Fibroblast of skin of right biceps (primary cell): Measurements from ENCODE around the gene GRK2.

ENCODE experiments used
- DNase-seq: peaks from one replicate; pipeline ENCODE4 v3.0.0-alpha.2; 2013

Gene GRK2

GRCh38 chr11:67254798-67255197 lies 11.5 kb upstream of the GRK2 start:
- no peak for DNase-seq

- no peak for DNase-seq
Measured at GRCh38 chr11:67255353-67255752, 10.9 kb upstream of the GRK2 start.

GRCh38 chr11:67255864-67256263 lies 10.4 kb upstream of the GRK2 start:
- no peak for DNase-seq

GRCh38 chr11:67256477-67257135 lies 9.7 kb upstream of the GRK2 start:
- DNase-seq, result no peak

- no peak for DNase-seq
Measured at GRCh38 chr11:67260406-67260805, 5.9 kb upstream of the GRK2 start.

GRCh38 chr11:67260885-67261639 lies 5.2 kb upstream of the GRK2 start:
- DNase-seq, result peak; percentile 62

GRCh38 chr11:67261640-67261945 lies 4.7 kb upstream of the GRK2 start:
- DNase-seq, result no peak

GRCh38 chr11:67261946-67262681 lies 4.2 kb upstream of the GRK2 start:
- DNase-seq, result no peak

- peak; percentile 75 for DNase-seq
Measured at GRCh38 chr11:67262731-67263675, 3.3 kb upstream of the GRK2 start.

GRCh38 chr11:67264260-67264659 lies 2.0 kb upstream of the GRK2 start:
- DNase-seq, result no peak

- no peak for DNase-seq
Measured at GRCh38 chr11:67264877-67265632, 1.2 kb upstream of the GRK2 start.

GRCh38 chr11:67265633-67266448 lies 432 bp upstream of the GRK2 start:
- peak; percentile 61 for DNase-seq

GRCh38 chr11:67267188-67268080 lies 1.2 kb downstream of the GRK2 start:
- DNase-seq, result no peak

GRCh38 chr11:67268081-67268961 lies 2.0 kb downstream of the GRK2 start:
- DNase-seq, result no peak

GRCh38 chr11:67268962-67269268 lies 2.6 kb downstream of the GRK2 start:
- no peak for DNase-seq

- DNase-seq, result no peak
Measured at GRCh38 chr11:67269401-67270255, 3.4 kb downstream of the GRK2 start.

- DNase-seq, result peak; percentile 35
Measured at GRCh38 chr11:67270256-67271204, 4.3 kb downstream of the GRK2 start.
